Measurements from ENCODE around the gene REEP6. TPM values are rescaled to one million over a fixed set of nuclear protein-coding genes. Genes with fewer than 3 reads are reported as not detected.
"Not testable (repeated sequence)": the region's sequence is repeated elsewhere in the genome, so short reads cannot be mapped to it uniquely, and the experiment has no call there.

Gene REEP6
- total RNA-seq, 1 experiment from 2014 or later = 5.2 TPM

DNA sequence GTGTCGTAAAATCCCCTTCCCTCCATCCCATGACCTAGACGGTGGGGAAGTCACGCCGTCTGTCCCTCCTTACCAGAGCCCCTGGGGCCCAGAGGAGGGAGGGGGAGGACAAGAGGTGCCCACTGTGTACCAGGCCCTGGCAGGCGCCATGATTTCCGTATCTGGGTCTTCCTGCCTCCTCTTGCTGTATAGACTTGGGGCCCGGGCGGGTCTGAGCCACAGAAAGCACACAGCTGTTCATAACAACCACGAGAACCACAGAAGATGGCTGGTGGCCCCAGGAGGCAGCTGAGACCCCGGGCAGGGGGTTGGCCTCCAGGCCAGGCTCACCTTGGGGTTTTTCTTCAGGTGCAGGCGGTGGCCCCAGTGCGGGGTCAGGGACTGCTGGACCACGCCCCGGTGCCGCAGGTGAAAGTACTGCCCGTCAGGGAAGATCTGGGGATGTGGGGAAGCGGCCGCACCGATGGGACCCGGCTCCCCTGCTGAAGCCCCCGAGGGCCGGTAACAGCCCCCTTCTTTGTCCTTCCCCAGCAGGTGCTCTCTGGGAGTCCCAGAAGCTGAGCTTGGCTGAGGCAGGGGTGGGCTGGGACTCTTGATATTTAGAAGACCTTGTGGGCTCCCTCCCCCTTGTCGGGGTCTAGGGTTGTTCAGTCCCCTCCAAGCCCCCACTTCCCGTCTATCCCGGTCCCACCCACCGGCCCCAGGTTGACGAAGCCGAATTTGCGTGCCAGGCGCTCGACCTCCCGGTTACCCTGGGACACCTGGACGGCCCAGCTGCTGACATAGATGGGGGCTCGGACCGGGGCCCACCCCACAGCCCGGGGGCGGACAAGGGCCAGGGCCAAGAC, 1.3 kb upstream of the REEP6 start:
- no peak for DNase-seq (ENCODE audit: low read depth)

DNA sequence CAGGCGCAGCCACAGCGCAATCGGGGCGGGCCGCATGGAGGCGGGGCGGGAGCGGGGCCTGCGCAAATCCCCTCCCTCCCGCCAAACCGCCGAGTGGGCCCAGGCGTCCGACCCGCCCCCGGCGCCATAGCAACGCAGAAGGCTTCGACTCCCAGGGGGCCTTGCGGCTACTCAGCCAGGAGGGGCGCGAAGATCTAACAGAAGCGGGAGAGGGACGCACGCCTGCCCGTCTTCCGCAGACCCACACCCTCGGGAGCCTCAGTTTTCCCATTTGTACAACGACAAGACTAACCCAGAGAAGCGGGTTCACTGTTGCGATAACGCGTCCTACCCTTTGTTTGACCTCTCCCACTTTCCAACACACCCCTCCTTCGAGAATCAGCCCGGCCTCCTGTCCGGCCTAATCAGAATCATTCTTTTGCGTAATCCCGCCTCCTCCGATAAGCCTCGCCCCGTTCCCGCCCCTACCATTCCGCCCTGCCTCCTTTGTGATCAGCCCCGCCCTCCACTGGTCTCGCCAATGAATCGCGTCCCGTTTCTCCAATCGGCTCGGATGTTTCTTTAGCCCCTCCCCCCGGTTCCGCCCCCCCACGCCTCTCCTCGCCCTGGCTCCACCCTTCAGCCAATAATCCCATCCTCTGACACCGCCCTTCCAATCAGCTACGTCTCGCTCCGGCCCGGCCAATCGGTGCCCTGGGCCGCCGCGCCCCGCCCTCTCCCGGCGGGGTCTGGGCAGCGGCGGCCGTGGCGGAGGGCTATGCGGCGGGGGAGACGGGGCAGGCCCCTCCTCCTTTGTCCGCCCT, 469 bp upstream of the REEP6 start, which contains the start of gene PCSK4:
Gene PCSK4 (minus strand): TSS at position 40 of the 803 bp plus-strand sequence. CDS start 4 bp downstream, at position 36.
- DNase-seq (ENCODE audit: low read depth) = peak; percentile 97

DNA sequence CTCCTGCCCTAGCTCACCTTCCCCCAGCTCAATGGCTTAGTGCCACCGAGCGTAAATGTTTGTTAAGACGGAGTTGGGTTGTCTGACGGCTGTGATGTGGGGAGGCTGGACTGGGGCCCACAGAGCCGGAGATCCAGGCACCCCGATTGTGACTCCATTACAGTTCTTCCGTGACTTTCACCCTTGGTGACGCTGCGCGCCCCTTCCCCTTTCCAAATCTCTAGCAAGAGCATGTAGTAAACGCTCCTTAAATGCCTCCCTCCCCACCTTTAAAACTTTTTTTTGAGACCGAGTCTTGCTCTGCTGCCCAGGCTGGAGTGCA, 829 bp downstream of the REEP6 start:
- DNase-seq (ENCODE audit: low read depth) = no peak

DNA sequence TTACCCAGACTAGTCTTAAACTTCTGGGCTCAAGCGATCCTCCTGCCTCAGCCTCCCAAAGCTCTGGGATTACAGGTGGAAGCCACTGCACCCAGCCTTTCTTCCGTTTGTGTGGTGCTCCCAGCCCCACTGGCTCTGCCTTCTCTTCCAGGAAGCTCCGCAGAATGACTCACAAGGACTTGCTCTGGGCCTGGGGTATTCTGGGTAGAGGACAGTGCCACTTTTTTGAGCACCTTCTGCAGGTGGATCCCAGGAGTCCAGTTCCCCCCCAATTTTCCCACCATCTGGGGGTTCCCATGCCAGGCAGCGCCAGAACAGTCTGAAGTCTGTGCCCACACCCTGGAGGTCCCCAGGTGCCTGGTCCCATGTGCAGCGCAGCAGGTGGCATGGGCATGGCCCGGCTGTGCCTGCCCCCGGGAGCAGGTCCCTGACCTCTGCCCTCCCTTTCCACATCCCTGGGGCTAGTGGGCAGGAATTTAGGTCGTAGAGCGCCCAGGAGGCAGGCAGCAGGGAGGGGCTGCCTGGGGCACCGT, 1.6 kb downstream of the REEP6 start:
- peak; percentile 61 for DNase-seq (ENCODE audit: low read depth)

DNA sequence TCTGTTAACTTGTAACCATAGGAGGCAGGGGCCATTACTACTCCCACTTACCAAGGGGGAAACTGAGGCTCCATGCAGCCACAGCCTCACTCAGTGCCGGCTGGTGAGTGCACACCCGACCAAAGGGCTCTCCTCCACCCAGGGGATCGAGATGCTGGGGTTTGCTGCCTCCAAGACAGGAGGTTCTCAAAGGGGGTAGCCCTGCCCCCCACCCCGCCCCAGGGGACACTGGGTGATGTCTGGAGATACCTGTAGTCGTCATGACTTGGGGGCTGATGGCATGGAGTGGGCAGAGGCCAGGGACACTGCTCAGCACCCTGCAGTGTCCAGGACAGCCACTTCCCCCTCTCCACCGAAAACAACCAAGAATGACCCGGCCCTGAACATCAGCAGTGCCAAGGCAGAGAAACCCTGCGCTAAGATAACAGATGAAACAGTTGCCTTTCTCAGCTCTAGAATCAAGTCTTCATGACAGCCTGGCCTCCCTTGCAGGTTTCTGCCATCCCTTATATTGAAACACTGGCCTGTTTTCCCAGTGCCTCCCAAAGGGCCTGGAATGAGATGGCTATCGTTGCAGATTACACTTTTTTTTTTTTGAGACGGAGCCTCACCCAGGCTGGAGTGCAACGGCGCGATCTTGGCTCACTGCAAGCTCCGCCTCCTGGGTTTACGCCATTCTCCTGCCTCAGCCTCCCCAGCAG, 3.3 kb downstream of the REEP6 start:
- DNase-seq (ENCODE audit: low read depth) = no peak

DNA sequence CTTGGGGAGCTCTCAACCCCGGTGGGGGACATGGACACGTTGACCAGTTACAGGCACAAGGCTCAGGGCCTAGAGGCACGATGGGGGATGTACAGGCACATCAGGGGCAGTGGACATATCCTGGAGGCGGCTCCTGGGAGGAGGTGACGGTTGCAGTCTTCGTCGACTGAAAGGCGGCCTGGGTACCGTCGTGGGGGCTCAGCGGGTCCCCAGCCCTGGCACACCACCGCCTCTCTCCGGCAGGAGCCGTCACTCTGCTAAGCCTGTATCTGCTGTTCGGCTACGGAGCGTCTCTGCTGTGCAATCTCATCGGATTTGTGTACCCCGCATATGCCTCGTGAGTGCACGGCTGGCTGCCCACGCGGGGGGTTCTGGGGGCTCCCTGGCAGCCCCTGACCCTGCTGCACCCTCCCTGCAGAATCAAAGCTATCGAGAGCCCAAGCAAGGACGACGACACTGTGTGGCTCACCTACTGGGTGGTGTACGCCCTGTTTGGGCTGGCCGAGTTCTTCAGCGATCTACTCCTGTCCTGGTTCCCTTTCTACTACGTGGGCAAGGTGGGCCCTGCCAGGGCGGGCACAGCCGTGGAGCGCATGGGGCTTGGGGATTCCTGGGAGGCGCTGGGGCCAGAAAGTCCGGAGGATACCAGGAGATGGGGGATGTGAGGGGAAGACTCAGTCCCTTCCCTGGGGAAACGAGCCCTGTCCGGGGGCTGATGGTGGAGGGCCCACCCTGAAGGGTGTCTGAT, 4.2 kb downstream of the REEP6 start:
- no peak for DNase-seq (ENCODE audit: low read depth)

DNA sequence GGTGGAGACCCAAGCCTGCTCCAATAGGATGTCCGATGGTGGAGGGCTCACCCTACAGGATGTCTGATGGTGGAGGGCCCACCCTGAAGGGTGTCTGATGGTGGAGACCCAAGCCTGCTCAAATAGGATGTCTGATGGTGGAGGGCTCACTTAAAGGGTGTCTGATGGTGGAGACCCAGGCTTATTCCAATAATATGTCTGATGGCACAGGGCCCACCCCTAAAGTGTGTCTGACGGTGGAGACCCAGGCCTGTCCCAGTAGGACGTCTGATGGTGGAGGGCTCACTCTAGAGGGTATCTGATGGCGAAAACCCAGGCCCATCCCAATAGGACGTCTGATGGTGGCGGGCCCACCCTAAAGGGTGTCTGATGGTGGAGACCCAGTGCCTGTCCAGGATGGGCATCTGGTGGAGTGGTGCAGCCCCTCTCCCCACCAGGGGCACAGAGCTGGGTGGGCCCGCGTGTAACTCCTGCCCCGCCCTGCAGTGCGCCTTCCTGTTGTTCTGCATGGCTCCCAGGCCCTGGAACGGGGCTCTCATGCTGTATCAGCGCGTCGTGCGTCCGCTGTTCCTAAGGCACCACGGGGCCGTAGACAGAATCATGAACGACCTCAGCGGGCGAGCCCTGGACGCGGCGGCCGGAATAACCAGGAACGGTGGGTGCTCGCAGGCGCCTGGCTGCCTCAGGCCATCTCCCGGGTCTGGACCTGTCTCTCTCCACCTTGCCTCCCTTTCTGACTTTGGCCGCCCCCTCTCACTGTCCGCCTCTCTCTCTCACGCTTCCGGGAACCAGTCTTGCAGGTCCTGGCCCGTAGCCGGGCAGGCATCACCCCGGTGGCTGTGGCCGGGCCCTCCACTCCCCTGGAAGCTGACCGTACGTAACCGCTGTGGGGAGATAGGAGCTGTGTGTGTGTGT, 5.1 kb downstream of the REEP6 start:
- DNase-seq (ENCODE audit: low read depth) = no peak

DNA sequence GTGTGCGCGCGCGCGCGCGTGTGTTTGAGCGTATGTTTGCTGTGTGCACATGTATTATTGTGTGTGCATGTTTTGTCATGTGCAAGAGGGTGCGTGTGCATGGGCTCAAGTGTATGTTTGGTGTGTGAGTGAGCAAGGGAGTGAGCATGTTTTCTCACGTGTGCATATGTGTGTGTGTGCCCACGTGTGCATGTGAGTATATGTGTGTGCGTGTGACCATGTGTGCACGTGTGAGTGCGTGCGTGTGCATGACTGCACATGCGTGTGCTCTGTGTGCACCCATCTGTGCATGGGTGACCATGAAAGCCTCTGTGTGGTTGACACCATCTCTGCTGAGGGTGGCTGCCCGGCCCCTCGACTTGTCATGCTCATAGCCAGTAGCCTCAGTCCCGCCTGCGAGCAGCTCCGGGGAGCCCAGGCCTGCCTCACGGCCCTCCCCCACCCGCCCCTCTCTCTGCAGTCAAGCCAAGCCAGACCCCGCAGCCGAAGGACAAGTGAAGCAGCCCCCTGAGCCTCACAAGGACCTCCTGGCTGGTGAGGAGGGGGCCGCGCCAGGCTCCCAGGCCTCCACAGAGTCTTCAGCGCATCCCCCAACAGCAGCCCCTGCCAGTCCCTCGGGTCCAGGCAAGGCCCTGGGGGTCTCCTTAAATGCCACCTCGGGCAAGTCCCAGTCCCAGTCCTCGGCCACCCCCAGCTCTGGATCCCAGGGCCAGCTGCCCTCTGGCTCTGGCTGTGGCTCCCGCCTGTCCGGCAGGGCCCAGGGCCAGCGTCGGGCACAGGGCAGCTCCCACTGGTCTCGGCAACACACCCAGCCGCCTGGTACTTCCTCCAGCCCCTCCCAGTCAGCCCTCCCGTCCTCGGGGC, 6.0 kb downstream of the REEP6 start:
- DNase-seq (ENCODE audit: low read depth) = no peak

DNA sequence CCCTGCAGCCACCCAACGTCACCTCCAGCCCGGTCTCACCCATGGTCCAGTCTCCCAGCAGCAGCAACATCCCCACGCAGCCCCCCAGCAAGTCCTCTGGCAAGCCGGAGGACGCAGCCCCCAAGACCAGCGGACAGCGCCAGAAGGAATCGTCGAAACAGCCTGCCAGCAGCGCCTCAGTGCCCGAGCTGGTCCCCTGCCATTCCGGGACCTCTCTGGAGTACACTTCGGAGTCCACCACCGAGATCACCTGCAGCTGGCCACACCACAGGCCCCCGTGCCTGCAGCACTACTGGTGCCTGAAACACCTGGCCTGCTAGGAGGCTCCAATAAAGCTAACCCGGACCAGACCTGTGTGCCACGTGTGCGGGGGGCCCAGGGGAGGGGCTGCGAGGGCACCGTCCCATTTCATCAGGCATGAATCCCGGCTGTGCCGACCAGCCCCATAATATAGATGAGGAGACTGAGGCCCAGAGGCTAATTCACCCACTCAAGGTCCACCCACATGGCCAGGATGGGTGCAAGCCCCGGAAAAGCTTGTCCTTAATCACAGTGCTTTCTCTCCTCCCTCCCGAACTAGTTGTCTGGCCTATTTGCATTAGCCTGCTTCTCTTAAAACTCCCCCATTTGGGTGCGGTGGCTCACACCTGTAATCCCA, 6.7 kb downstream of the REEP6 start:
- DNase-seq (ENCODE audit: low read depth) = no peak

DNA sequence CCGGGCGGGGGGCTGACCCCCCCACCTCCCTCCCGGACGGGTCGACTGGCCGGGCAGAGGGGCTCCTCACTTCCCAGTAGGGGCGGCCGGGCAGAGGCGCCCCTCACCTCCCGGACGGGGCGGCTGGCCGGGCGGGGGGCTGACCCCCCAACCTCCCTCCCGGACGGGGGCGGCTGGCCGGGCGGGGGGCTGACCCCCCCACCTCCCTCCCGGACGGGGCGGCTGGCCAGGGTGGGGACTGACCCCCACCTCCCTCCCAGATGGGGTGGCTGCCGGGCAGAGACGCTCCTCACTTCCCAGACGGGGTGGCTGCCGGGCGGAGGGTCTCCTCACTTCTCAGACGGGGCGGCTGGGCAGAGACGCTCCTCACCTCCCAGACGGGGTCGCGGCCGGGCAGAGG, 8.2 kb downstream of the REEP6 start:
- DNase-seq (ENCODE audit: low read depth) = not testable (repeated sequence)

DNA sequence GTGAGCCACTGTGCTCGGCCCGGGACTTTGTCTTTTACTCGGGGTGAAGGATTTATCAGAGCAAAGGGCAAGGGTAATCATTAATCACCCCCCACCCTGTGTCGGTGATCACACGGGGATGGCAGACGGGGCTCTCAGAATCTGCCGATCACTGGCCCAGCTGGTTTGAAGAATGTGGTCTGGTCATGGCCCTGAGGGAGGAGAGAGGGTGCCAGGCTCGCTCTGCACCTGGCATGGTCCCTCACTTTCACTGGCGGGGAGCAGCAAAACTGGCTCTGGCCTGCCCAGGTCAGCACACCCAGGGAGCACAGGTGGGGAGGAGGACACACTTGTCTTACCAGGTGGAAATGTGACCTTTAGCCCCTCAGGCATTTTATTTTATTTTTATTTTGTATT, 10.2 kb downstream of the REEP6 start:
- DNase-seq (ENCODE audit: low read depth) = no peak

DNA sequence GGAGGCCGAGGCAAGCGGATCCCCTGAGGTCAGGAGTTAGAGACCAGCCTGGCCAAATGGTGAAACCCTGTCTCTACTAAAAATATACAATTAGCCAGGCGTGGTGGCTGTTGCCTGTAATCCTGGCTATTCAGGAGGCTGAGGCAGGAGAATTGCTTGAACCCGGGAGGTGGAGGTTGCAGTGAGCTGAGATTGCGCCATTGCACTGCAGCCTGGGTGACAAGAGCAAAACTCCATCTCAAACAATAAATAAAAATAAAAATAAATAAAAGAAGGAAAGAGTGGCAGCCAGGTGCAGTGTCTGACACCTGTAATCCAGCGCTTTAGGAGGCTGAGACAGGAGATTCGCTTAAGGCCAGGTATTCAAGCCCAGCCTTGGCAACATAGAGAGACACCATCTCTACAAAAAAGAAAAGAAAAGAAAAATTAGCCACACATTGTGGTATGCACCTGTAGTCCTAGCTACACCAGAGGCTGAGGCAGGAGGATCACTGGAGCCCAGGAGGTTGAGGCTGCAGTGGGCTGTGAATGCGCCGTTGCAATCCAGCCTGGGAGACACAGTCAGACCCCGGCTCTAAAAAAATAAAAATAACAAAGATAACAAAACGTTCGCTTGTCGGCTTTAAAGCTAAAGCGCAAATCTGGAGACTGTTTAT, 11.6 kb downstream of the REEP6 start:
- no peak for DNase-seq (ENCODE audit: low read depth)

DNA sequence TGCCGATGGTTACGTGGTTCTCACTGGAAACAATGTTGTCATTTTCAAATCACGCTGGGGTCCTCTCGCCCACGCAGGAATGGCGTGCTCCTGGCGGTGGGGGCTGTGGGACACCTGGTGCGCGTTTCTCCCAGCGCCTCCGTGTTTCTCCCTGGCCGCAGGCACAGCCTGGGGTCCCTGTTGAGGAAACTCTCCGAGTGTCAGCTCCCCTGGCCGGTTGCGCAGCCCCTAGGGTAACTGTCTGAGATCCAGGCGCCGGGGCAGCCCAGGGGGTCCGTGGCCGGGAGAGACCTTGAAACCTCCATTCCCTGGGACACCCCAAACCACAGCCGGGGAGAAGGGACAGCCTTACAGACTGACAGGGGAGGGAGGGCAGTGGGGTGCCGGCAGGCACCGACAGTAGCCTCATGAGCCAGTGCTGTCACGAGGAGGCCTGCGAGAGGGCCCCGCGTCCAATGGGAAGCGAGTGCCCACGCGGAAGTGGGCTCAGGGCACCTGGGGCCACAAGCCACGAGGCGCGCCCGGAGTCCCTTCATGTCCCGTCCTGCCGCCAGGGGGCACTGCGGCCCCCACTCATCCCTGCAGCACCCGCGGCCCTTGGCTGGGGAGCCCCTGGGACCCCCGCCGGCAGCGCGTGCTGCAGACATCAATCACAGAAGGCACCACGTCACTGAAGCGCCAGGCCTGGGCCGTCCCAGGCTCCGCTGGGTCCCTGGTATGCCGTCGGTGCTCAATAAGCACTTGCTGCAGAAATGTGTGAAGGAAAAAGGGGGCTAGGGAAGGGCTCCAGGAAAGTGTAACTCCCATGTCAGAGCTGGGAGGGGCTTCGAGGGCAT, 12.3 kb downstream of the REEP6 start:
- DNase-seq (ENCODE audit: low read depth) = no peak

DNA sequence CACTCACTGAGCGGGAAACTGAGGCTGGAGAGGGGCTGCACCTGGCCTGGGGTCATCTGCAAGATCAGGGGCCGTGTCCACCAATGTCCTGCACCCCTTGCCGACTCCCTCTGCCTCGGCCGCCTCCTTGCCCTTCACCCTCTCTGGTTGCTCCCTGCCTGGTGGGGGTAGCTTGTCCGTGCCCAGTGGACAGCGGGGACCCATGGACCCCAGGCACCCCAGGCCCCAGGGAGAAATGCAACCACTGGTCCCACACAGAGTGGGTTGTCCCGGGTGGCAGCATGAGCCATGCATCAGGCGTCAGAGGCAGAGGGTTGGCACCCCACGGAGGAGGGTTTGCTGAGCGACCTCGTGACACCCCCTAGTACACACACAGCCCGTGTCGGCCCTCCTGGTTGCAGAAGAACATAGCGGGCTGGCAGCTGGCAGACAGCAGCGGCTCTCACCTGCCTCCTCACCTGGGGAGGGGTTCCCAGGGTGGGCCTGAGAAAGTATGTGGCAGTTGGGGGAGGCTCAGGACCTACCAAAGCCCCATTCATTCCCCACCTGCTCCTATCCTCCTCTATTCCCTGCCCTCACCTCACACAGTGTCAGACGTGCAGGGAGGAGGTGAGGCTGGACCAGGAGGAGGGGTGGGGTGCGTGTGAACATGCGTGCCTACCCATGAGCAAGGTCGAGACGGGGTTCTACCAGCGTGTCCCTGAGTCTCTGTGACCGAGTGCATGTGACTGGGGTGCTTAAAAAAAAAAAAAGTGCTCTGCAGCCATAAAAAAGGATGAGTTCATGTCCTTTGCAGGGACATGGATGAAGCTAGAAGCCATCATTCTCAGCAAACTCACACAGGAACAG, 13.2 kb downstream of the REEP6 start:
- DNase-seq (ENCODE audit: low read depth) = no peak

DNA sequence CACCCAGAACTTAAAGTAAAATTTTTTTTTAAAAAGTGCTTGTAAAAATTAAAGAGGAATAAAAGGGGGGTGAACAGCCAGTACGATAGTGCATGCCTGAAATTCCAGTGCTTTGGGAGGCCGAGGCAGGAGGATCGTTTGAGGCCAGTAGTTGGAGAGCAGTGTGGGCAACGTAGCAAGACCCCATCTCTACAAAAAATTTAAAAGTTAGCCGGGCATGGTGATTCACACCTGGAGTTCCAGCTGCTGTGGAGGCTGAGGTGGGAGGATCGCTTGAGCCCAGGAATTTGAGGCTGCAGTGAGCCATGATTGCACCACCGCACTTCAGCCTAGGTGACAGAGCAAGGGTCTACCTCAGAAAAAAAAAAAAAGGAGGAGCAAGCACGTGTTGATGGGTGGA, 14.0 kb downstream of the REEP6 start:
- DNase-seq (ENCODE audit: low read depth) = no peak
